Kidney (tissue), 14 donors: ENCODE results near the gene CDH13. TPM values are rescaled to one million over a fixed set of nuclear protein-coding genes. Genes with fewer than 3 reads are reported as not detected.

Experiments
- DNase-seq, 5 donors: peaks; one replicate each; pipeline ENCODE4 v3.0.0-alpha.2; 2013 to 2020
- FAIRE-seq: peaks from 2 replicates; lab custom pipeline; 2012; peaks lifted over from hg19 to GRCh38; lab: Jason Lieb, UNC
- H3K27ac ChIP-seq, 2 donors: one replicate each; pipeline ENCODE4 v1.7.0; 2013; ENCODE audit warnings: low read depth in 2 of 2, low read length in 2 of 2, inconsistent platforms in 1 of 2
- H3K27me3 ChIP-seq: one replicate; pipeline ENCODE4 v1.7.1; 2013; ENCODE audit warnings: low read length, inconsistent platforms; ENCODE audit not compliant: control insufficient read depth, insufficient read depth
- H3K36me3 ChIP-seq, 3 donors: one replicate each; pipeline versions ENCODE4 v1.7.0 to v1.7.1; 2013; ENCODE audit warnings: low read length in 3 of 3, control low read depth in 1 of 3, inconsistent platforms in 1 of 3; ENCODE audit not compliant: insufficient read depth in 3 of 3, control insufficient read depth in 2 of 3
- H3K4me1 ChIP-seq, 3 donors: one replicate each; pipeline versions ENCODE4 v1.7.0 to v1.7.1; 2013; ENCODE audit warnings: low read length in 3 of 3, inconsistent platforms in 1 of 3, low read depth in 1 of 3; ENCODE audit not compliant: control insufficient read depth in 2 of 3, insufficient read depth in 2 of 3
- H3K4me3 ChIP-seq, 3 donors: one replicate each; pipeline versions ENCODE4 v1.7.0 to v1.8.1; 2013; ENCODE audit warnings: low read length in 3 of 3, control low read depth in 1 of 3, inconsistent platforms in 1 of 3
- H3K9ac ChIP-seq, 3 donors: one replicate each; pipeline versions ENCODE4 v1.7.0 to v1.7.1; 2013; ENCODE audit warnings: low read length in 3 of 3, control low read depth in 1 of 3, inconsistent platforms in 1 of 3
- H3K9me3 ChIP-seq, 3 donors: one replicate each; pipeline versions ENCODE4 v1.7.0 to v1.7.1; 2013; ENCODE audit warnings: low read length in 3 of 3, control low read depth in 1 of 3, inconsistent platforms in 1 of 3; ENCODE audit not compliant: control insufficient read depth in 2 of 3, insufficient read depth in 1 of 3
- intact Hi-C: fragments of 100-400 bp; cut with DNase I; formaldehyde crosslinking; loops from one replicate; pipeline ENCODE4 v1.11.1; 2022
- polyA plus RNA-seq: library from polyadenylated mRNA; stranded (reverse); fragments of 350-450 nt; fragmentation: Illumina TruSeq; extraction: RNeasy Lipid Tissue Mini Kit (QIAGEN cat#74804); gene quantifications from one replicate; pipeline ENCODE4 v1.2.3, GENCODE V29; 2014; ENCODE audit warnings: low read depth, low replicate concordance; ENCODE audit not compliant: insufficient read depth
- total RNA-seq: library from RNA; stranded (reverse); fragmentation: NEBNext Ultra II Directional; extraction: Animal tissue kit (Norgen Biotek cat#: 25700); gene quantifications from one replicate; pipeline ENCODE4 v1.2.1, GENCODE V29; 2021
- TF ChIP-seq, protein P1 (sequence below): IDR thresholded peaks from 3 replicates; pipeline ENCODE4 v1.5.1; 2012; ENCODE audit warnings: mild to moderate bottlenecking, moderate library complexity, borderline replicate concordance; ENCODE audit not compliant: insufficient read depth; ENCODE audit errors: extremely low read depth
- donor health status: control.
- donor health status: control.
- donor health status: control.
- donor health status: control.
- donor health status: control.
- donor health status: DM: yes; HTN: yes; CAD: no.
- donor health status: Normal renal cell carcinoma (clear cell type).

CDH13 gene
- total and polyA plus RNA-seq, 2 donors from 2014 or later = 4.8 to 13.8 TPM

DNA sequence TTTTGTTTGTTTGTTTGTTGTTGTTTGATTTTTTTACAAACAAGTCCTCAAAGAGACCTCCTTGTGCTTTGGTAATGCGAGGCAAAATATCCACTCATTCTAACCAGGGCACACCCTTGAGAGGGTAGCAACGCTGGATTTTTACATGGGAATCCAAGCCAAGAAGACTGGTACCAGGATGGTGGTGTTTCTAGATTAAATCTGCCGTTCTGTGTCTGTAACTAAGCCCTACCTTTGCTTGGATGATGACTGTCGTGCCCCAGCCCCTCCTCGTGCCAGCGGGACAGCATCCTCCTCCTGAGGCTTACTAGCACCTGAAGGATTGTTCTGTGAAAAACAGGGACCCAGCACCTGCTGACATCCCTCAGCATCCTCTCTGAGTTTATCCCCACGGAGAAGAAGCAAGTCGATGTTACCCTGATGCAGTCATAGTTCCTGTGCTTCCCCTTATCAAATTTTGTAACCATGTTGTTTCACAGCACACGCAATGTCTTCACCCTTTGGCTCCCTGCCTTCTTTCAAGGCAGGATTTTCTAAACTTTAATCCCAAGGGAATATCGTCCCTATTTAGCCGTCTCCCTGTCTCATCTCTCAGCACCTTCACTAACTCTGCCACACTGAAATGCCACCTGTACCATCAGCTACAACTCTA, 1175.9 kb downstream of the CDH13 start:
- Histone ChIP-seq H3K9me3 (no peaks in the 10 kb centered on the region), H3K4me3 (peak overlapping the region in 1 of 3 donors; percentile 47), H3K9ac (no peak overlapping the region), H3K27ac (no peak overlapping the region), H3K27me3 (no peaks in the 10 kb centered on the region), H3K4me1 (peaks cover 0 to 3% (median 3%) of the 10 kb centered on the region in 3 donors), H3K36me3 (no peaks in the 10 kb centered on the region)
- intact Hi-C loops = no loop called here
- TF ChIP-seq, protein P1, sequence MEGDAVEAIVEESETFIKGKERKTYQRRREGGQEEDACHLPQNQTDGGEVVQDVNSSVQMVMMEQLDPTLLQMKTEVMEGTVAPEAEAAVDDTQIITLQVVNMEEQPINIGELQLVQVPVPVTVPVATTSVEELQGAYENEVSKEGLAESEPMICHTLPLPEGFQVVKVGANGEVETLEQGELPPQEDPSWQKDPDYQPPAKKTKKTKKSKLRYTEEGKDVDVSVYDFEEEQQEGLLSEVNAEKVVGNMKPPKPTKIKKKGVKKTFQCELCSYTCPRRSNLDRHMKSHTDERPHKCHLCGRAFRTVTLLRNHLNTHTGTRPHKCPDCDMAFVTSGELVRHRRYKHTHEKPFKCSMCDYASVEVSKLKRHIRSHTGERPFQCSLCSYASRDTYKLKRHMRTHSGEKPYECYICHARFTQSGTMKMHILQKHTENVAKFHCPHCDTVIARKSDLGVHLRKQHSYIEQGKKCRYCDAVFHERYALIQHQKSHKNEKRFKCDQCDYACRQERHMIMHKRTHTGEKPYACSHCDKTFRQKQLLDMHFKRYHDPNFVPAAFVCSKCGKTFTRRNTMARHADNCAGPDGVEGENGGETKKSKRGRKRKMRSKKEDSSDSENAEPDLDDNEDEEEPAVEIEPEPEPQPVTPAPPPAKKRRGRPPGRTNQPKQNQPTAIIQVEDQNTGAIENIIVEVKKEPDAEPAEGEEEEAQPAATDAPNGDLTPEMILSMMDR = no peak
- DNase-seq (no peak), FAIRE-seq (no peak)

- FAIRE-seq (no peak), DNase-seq (no peak)
- Histone ChIP-seq H3K4me3 (no peak overlapping the region), H3K36me3 (peaks cover 0 to under 1% (median 0%) of the 10 kb centered on the region in 3 donors), H3K27ac (no peak overlapping the region), H3K4me1 (peaks cover 0 to 4% (median 3%) of the 10 kb centered on the region in 3 donors), H3K27me3 (no peaks in the 10 kb centered on the region), H3K9ac (no peak overlapping the region), H3K9me3 (no peaks in the 10 kb centered on the region)
- intact Hi-C loops = no loop called here
- TF ChIP-seq, protein P1 = no peak
Measured at GRCh38 chr16:83803811-83804210, 1177.0 kb downstream of the CDH13 start.

DNA sequence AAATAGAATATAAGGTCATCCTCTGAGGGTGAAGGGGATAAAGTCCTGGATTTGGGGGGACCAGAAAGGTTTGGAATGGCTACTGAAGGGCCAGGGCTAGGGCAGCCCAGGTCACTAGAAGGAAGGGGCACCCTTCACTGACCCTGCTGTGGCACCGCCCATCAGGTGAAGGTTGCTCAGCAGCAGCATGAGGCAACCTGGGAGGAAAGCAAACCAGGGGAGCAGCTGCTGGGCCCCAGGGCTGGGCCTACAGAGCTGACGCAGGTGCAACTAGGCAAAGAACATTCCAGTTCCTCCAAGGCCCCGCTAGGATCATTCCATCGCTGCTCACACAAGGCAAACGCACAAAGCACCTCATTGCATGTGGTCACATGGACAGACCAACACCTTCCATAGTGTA, 1177.6 kb downstream of the CDH13 start:
- no peak for DNase-seq
- Histone ChIP-seq H3K27me3 (no peaks in the 10 kb centered on the region), H3K4me1 (peaks cover 0 to 8% (median 7%) of the 10 kb centered on the region in 3 donors), H3K9me3 (no peaks in the 10 kb centered on the region), H3K36me3 (peaks cover 0 to 2% (median 0%) of the 10 kb centered on the region in 3 donors), H3K4me3 (no peak overlapping the region), H3K9ac (no peak overlapping the region), H3K27ac (no peak overlapping the region)
- intact Hi-C loops = no loop called here
- FAIRE-seq = no peak
- TF ChIP-seq, protein P1 = no peak
